Thyroid gland (tissue), 4 donors: ENCODE data around the gene PCNP.

Experiments used
- CTCF ChIP-seq, 6 experiments: fragments of 200-600 bp in 3 of 6; fragments of 450-650 bp in 3 of 6; sonication (generic) in 3 of 6; IDR thresholded peaks; one replicate each; pipeline ENCODE4 v1.5.1; 2016 to 2019; ENCODE audit warnings: antibody characterized with exemption in 6 of 6, mild to moderate bottlenecking in 2 of 6, inconsistent platforms in 1 of 6, moderate library complexity in 1 of 6
- POLR2A ChIP-seq, 2 donors: fragments of 450-650 bp; IDR thresholded peaks; one replicate each; pipeline ENCODE4 v1.6.1; 2017; ENCODE audit warnings: antibody characterized with exemption in 2 of 2, mild to moderate bottlenecking in 2 of 2, moderate library complexity in 1 of 2

GRCh38 chr3:101629219-101629618, 55.2 kb downstream of the PCNP start:
- TF ChIP-seq CTCF (IDR thresholded peaks at IDR 0.05) = no peak
- no peak for TF ChIP-seq POLR2A (IDR thresholded peaks at IDR 0.05)
